Mesendoderm (in vitro differentiated cells): ENCODE results near the gene PTPRE.

ENCODE experiments used
- DNase-seq: peaks from one replicate; pipeline ENCODE4 v3.0.0; 2013
- H2AK5ac ChIP-seq: 2 replicates; pipeline ENCODE4 v1.6.1; 2013; ENCODE audit warnings: low read length, inconsistent platforms
- H2BK120ac ChIP-seq: 2 replicates; pipeline ENCODE4 v1.6.1; 2013; ENCODE audit warnings: low read depth, mild to moderate bottlenecking, low read length, moderate library complexity, mixed read lengths
- H2BK15ac ChIP-seq: replicated peaks from 2 replicates; pipeline ENCODE4 v1.6.1; 2013; ENCODE audit warnings: low read depth, mild to moderate bottlenecking, moderate library complexity
- H2BK5ac ChIP-seq: 2 replicates; pipeline ENCODE4 v1.6.1; 2013; ENCODE audit warnings: low read length, inconsistent platforms
- H3K18ac ChIP-seq: 2 replicates; pipeline ENCODE4 v1.6.1; 2013; ENCODE audit warnings: mild to moderate bottlenecking, low read length, mixed read lengths
- H3K23ac ChIP-seq: one replicate; pipeline ENCODE4 v1.6.1; 2013; ENCODE audit warnings: low read length
- H3K27ac ChIP-seq: 2 replicates; pipeline ENCODE4 v1.5.1; 2013; ENCODE audit warnings: low read depth, mild to moderate bottlenecking, inconsistent platforms, low read length, moderate library complexity
- H3K27me3 ChIP-seq: 2 replicates; pipeline ENCODE4 v1.6.1; 2013; ENCODE audit warnings: low read length, control low read depth, mild to moderate bottlenecking, inconsistent platforms; ENCODE audit not compliant: insufficient read depth, poor library complexity
- H3K36me3 ChIP-seq: 2 replicates; pipeline ENCODE4 v1.6.1; 2013; ENCODE audit warnings: low read length, inconsistent platforms; ENCODE audit not compliant: control insufficient read depth, insufficient read depth
- H3K4ac ChIP-seq: one replicate; pipeline ENCODE4 v1.6.1; 2013; ENCODE audit warnings: low read depth, mild to moderate bottlenecking, low read length, moderate library complexity
- H3K4me1 ChIP-seq: 2 replicates; pipeline ENCODE4 v1.6.1; 2013; ENCODE audit warnings: low read depth, low read length, inconsistent platforms; ENCODE audit not compliant: control insufficient read depth
- H3K4me2 ChIP-seq: 2 replicates; pipeline ENCODE4 v1.6.1; 2013; ENCODE audit warnings: low read length
- H3K4me3 ChIP-seq: 2 replicates; pipeline ENCODE4 v1.5.1; 2013; ENCODE audit warnings: mild to moderate bottlenecking, low read length
- H3K56ac ChIP-seq: one replicate; pipeline ENCODE4 v1.6.1; 2013; ENCODE audit warnings: low read length
- H3K79me1 ChIP-seq: 2 replicates; pipeline ENCODE4 v1.6.1; 2013; ENCODE audit warnings: low read length, inconsistent platforms
- H3K79me2 ChIP-seq: 2 replicates; pipeline ENCODE4 v1.6.1; 2013; ENCODE audit warnings: mild to moderate bottlenecking, low read length; ENCODE audit not compliant: control insufficient read depth, insufficient read depth
- H3K9ac ChIP-seq: 2 replicates; pipeline ENCODE4 v1.6.1; 2013; ENCODE audit warnings: low read length, inconsistent platforms
- H4K5ac ChIP-seq: one replicate; pipeline ENCODE4 v1.6.1; 2013; ENCODE audit warnings: low read length
- H4K8ac ChIP-seq: one replicate; pipeline ENCODE4 v1.6.1; 2013; ENCODE audit warnings: low read depth, mild to moderate bottlenecking, control low read depth, low read length, moderate library complexity
- WGBS: extraction: QIAGEN DNeasy Blood & Tissue Kit; methylation state at CpG from one replicate; pipeline ENCODE4 v1.1.7; 2013; ENCODE audit warnings: low lambda C conversion rate, missing lambda C conversion rate; ENCODE audit not compliant: insufficient coverage; ENCODE audit errors: extremely low coverage; 5-methylcytosine and 5-hydroxymethylcytosine counted together

The PTPRE gene

DNA sequence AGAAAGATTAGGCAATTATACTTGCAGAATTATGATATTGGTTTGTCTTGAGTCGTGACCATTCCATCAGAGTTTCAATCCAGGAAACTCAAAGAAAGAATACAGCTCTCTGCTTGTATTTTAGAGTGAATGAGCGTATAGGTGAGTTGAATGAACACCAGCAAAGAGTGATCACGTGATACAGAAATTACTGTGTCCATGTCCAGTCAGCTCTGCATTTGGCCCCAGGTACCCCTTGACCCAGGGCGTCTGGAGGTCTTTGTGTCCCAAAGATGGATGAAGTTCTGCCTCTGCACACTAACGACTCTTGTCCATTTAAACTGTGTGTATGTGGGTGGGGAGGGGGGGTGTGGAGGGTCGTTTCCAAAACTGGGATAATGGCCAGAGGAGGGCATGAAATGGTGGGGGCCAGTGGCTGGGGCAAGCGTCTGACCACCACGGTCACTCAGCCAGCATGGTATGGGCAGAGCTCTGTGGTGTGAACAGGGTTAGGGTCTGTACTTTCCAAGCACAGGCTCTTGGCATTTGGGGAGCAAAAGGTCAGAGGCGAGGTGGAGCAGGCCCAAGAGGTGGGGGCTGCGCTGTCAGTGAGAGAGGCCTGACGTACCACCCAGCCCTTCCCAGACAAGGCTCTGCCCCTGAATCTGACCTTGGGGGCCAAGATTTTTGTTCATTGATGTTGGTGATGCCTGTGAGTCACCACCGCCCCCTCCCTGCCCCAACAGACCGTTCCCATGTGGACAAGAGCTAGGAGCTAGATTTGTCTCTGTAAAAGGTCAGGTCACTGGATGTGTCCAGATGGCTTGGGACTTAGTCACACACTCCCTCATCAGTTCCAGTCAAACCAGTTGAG is 1.4 kb downstream of the PTPRE start:
- Histone ChIP-seq H3K79me2 (no peaks in the 10 kb centered on the region), H3K79me1 (no peaks in the 10 kb centered on the region), H3K4me3 (no peak overlapping the region), H4K8ac (no peak overlapping the region), H2AK5ac (no peak overlapping the region), H3K18ac (no peak overlapping the region), H4K5ac (no peak overlapping the region), H2BK15ac (no peak overlapping the region), H3K4me1 (no peaks in the 10 kb centered on the region), H3K4me2 (no peak overlapping the region), H3K56ac (no peak overlapping the region), H3K36me3 (no peaks in the 10 kb centered on the region), H3K9ac (no peak overlapping the region), H3K23ac (no peak overlapping the region), H2BK5ac (no peak overlapping the region), H2BK120ac (no peak overlapping the region), H3K4ac (no peak overlapping the region), H3K27ac (no peak overlapping the region), H3K27me3 (peaks cover 9% of the 10 kb centered on the region)
- no peak for DNase-seq
- WGBS = no CpG with 5 or more reads among the region's 13 CpGs

DNA sequence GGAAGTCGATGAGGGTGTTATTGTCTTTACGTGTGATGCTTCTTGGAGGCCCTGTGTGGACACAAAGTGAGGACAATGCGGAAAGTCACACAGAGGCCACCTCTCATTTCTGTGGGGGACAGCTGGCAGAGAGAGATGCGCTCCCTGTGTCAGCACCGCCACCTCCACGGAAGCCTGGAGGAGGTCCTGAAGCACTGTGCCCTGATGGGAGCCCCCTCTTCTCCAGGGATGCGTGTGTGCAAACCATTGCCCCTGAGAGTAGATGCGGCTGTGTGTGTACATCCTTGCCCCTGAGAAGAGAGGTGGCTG is 2.0 kb downstream of the PTPRE start:
- Histone ChIP-seq H4K8ac (no peak overlapping the region), H2BK120ac (no peak overlapping the region), H2BK15ac (no peak overlapping the region), H3K79me1 (no peaks in the 10 kb centered on the region), H2BK5ac (no peak overlapping the region), H3K18ac (no peak overlapping the region), H3K56ac (no peak overlapping the region), H3K36me3 (no peaks in the 10 kb centered on the region), H3K4me1 (no peaks in the 10 kb centered on the region), H3K79me2 (no peaks in the 10 kb centered on the region), H3K27ac (no peak overlapping the region), H3K23ac (no peak overlapping the region), H4K5ac (no peak overlapping the region), H3K27me3 (peaks cover 9% of the 10 kb centered on the region), H3K9ac (no peak overlapping the region), H2AK5ac (no peak overlapping the region), H3K4me2 (no peak overlapping the region), H3K4ac (no peak overlapping the region), H3K4me3 (no peak overlapping the region)
- WGBS = no CpG with 5 or more reads among the region's 8 CpGs
- no peak for DNase-seq

DNA sequence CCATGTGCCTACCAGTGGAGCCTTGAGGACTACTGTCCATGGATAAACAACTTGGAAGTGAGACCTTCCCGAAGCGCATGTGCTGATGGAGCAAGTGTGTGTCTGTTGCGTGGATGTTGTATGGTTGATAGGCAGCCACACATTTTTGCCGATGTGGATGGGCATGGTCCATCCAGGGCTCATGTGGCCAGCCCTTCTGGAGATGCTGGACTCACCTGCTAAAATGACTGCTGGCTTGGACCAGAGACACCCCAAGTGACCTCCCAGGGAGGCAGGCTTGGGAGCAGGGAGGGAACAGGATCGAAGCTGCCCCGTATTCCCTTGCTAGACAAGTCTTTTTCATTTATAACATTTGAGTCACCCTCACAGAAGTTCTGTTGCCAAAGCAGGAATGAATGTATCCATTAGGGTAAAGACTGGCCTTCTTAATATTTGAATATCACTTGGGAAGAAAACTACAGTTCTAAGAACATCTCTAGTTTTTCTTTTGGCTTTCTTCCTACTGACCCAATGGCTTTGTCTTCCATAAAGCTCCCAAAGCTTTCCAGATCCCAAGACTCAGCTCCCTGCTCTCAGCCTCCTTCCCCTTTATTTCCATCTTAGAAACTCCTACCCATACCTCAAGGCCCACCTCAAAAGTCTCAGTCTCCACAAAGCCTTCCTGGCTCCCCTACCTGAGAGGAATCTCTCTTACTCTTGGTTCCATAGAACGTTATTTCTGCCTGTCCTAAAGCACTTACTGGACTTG is 3.0 kb downstream of the PTPRE start:
- Histone ChIP-seq H3K79me1 (no peaks in the 10 kb centered on the region), H2BK15ac (no peak overlapping the region), H3K27me3 (peaks cover 9% of the 10 kb centered on the region), H3K27ac (no peak overlapping the region), H2BK120ac (no peak overlapping the region), H3K18ac (no peak overlapping the region), H3K23ac (no peak overlapping the region), H3K9ac (no peak overlapping the region), H2AK5ac (no peak overlapping the region), H3K4me2 (no peak overlapping the region), H2BK5ac (no peak overlapping the region), H3K4ac (no peak overlapping the region), H4K5ac (no peak overlapping the region), H3K56ac (no peak overlapping the region), H3K79me2 (no peaks in the 10 kb centered on the region), H3K4me1 (no peaks in the 10 kb centered on the region), H4K8ac (no peak overlapping the region), H3K36me3 (no peaks in the 10 kb centered on the region), H3K4me3 (no peak overlapping the region)
- no CpG with 5 or more reads among the region's 7 CpGs for WGBS
- no peak for DNase-seq

DNA sequence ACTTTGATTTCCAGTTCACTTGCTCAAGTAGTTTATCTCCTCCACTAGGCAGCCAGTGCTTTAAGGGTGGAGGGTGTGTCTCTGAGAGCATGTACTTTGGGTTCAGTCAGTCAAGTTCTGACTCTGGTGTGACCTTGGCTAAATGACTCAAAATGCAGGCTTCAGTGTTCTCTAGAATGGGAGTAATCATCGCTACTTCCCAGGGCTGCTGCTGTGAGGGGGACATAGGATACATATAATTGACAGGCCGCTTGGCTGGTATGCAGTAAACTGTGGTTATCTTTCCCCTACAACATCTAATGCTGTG is 3.5 kb downstream of the PTPRE start:
- H3K23ac ChIP-seq = no peak overlapping the region
- no peak overlapping the region for H3K18ac ChIP-seq
- no peak overlapping the region for H3K9ac ChIP-seq
- H2AK5ac ChIP-seq = no peak overlapping the region
- no peaks in the 10 kb centered on the region for H3K79me2 ChIP-seq
- no peaks in the 10 kb centered on the region for H3K79me1 ChIP-seq
- no peak overlapping the region for H3K4me3 ChIP-seq
- H3K27me3 ChIP-seq = peaks cover 9% of the 10 kb centered on the region
- no peak overlapping the region for H2BK15ac ChIP-seq
- no peak overlapping the region for H2BK120ac ChIP-seq
- WGBS = no CpG with 5 or more reads among the region's 2 CpGs
- no peak overlapping the region for H4K5ac ChIP-seq
- no peaks in the 10 kb centered on the region for H3K4me1 ChIP-seq
- no peak overlapping the region for H2BK5ac ChIP-seq
- H3K56ac ChIP-seq = no peak overlapping the region
- DNase-seq = no peak
- H3K27ac ChIP-seq = no peak overlapping the region
- H3K4ac ChIP-seq = no peak overlapping the region
- no peak overlapping the region for H4K8ac ChIP-seq
- H3K4me2 ChIP-seq = no peak overlapping the region
- H3K36me3 ChIP-seq = no peaks in the 10 kb centered on the region

DNA sequence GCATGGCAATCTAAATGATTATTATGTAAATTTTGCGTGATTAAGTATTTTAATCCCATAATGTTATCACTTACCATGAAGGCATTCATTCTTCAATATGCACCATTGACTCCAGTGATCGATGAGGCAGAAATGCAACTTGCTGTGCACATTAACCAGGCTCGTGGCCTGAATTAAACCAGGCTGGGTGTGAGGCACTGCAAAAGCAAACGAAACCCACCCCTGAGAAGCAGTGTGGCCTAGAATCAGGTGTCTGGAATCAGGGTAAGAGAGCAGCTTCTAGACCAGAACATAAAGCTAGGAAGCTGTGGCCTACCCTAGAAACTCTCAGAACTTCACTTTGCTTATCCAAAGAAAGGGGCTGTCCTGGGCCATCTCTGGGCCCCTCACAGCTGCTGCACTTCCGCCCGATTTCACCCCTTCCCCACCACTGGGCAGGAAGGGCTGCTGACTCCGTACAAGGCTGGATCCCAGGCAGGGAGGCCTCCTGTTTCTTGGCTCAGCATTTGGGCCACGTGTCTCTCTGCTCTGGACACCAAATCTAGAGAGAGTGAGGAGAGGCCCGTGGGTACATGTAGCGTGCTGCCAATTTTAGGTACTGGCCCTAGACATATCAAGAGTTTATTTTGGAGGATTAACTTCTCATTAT is 4.4 kb downstream of the PTPRE start:
- H3K4me2 ChIP-seq = no peak overlapping the region
- no peaks in the 10 kb centered on the region for H3K79me2 ChIP-seq
- H3K4ac ChIP-seq = no peak overlapping the region
- H3K4me1 ChIP-seq = no peaks in the 10 kb centered on the region
- no peaks in the 10 kb centered on the region for H3K36me3 ChIP-seq
- H3K27me3 ChIP-seq = peaks cover 9% of the 10 kb centered on the region
- H3K9ac ChIP-seq = no peak overlapping the region
- H4K8ac ChIP-seq = no peak overlapping the region
- H3K56ac ChIP-seq = no peak overlapping the region
- H3K4me3 ChIP-seq = no peak overlapping the region
- WGBS = no CpG with 5 or more reads among the region's 10 CpGs
- no peak overlapping the region for H4K5ac ChIP-seq
- H2BK5ac ChIP-seq = no peak overlapping the region
- no peak overlapping the region for H3K27ac ChIP-seq
- H3K18ac ChIP-seq = no peak overlapping the region
- H2BK120ac ChIP-seq = no peak overlapping the region
- no peak overlapping the region for H2BK15ac ChIP-seq
- no peak overlapping the region for H3K23ac ChIP-seq
- H2AK5ac ChIP-seq = no peak overlapping the region
- no peaks in the 10 kb centered on the region for H3K79me1 ChIP-seq
- no peak for DNase-seq
